ENCODE data around the gene RAD51B.

- no peak for TF ChIP-seq POLR2AphosphoS5 (IDR thresholded peaks at IDR 0.05)
- TF ChIP-seq CTCF (IDR thresholded peaks at IDR 0.05), result no peak
- no peak for TF ChIP-seq POLR2A (IDR thresholded peaks at IDR 0.05)
Measured at GRCh38 chr14:68499451-68499850, 679.9 kb downstream of the RAD51B start.
